ENCODE data around the gene NUAK2. TPM values are rescaled to one million over a fixed set of nuclear protein-coding genes. Genes with fewer than 3 reads are reported as not detected.
"Not testable (repeated sequence)": the region's sequence is repeated elsewhere in the genome, so short reads cannot be mapped to it uniquely, and the experiment has no call there.

Gene NUAK2
- total and polyA plus RNA-seq, 2 of the 8 experiments (the other 6 are each of a cell fraction or from before 2014, with no cell fraction given), result 9.4 to 12.9 TPM

DNA sequence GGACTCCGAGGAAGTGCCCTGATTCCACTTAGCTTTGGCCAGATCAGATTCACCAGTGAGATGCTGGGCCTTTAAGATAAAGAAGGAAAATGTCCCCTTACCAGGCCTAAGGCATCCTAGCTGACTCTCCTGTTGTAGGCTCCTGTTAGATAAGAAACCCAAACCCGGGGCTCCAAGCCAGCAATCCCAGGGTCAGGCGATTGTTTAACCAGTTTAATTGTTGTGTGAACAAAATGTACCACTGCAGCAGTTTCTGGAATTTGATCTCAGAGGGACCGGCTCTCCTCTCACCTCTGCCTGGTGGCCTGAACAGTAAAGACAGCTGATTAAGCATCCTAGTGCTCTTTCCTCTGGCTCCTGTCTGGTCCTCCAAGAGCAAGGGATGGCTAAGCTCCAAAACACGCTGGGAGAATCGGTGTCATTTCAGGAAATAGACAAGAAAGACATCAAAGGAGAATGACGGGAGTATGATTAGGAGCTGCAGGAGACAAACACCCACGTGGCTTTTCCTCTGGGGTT lies 44.5 kb upstream of the NUAK2 start (continued):
- no peak for TF ChIP-seq RAD21 (IDR thresholded peaks at IDR 0.05 in 1 of 2, conservative IDR thresholded peaks at IDR 0.05 in 1 of 2; ENCODE audit: low read depth in 2 of 2, low read length in 2 of 2)
- TF ChIP-seq BACH1 (IDR thresholded peaks at IDR 0.05; ENCODE audit: low read length), result no peak
- no peak for TF ChIP-seq CREB1 (IDR thresholded peaks at IDR 0.05)
- no peak for TF ChIP-seq SAP30 (IDR thresholded peaks at IDR 0.05; ENCODE audit: insufficient read depth, insufficient replicate concordance, low read length)
- TF ChIP-seq TEAD4 (IDR thresholded peaks at IDR 0.05; ENCODE audit: low read depth, low read length), result no peak
- no peak for TF ChIP-seq ZNF274 (IDR thresholded peaks at IDR 0.05; ENCODE audit: borderline replicate concordance, extremely low read depth, low read length)

DNA sequence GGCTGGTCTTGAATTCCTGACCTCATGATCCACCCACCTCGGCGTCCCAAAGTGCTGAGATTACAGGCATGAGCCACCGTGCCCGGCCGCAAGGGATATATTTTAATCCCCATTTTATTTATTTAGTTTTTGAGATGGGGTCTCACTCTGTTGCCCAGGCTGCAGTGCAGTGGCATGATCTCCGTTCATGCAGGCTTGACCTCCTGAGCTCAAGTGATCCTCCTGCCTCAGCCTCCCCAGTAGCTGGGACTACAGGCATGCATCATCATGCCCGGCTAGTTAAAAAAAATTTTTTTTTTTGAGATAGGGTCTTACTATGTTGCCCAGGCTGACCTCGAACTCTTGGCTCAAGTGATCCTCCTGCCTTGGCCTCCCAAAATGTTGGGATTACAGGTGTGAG lies 43.5 kb upstream of the NUAK2 start:
- not testable (repeated sequence) for H3K4me3 ChIP-seq (ENCODE audit: extremely low read depth in 1 of 4, insufficient read depth in 2 of 4, low read depth in 3 of 4, low read length in 4 of 4); H3K4me1 ChIP-seq (replicated peaks in 1 of 4; ENCODE audit: control insufficient read depth in 3 of 4, insufficient read depth in 4 of 4, low read length in 3 of 4); H3K9me3 ChIP-seq (ENCODE audit: insufficient read depth in 2 of 2, low read depth in 1 of 2, low read length in 1 of 2); H4K8ac ChIP-seq (ENCODE audit: extremely low read depth, insufficient read depth, low read length); H3K23me2 ChIP-seq (ENCODE audit: low read depth, low read length); H3K27me3 ChIP-seq (replicated peaks in 1 of 4; ENCODE audit: control insufficient read depth in 3 of 4, extremely low read depth in 1 of 4, insufficient read depth in 3 of 4, low read length in 3 of 4); H4K91ac ChIP-seq (replicated peaks; ENCODE audit: insufficient read length, low read length); H3K23ac ChIP-seq (ENCODE audit: insufficient read length); H3K4me2 ChIP-seq (ENCODE audit: insufficient read depth in 1 of 2, low read depth in 2 of 2, low read length in 2 of 2); H2AFZ ChIP-seq (ENCODE audit: low read length); H2BK5ac ChIP-seq (ENCODE audit: low read depth, low read length); H3K18ac ChIP-seq (ENCODE audit: extremely low read depth, low read length); H2BK120ac ChIP-seq (replicated peaks; ENCODE audit: low read depth, low read length); H3K36me3 ChIP-seq (ENCODE audit: control insufficient read depth in 2 of 4, insufficient read depth in 4 of 4, low read length in 3 of 4); H3K14ac ChIP-seq (ENCODE audit: insufficient read length); H3K79me1 ChIP-seq (ENCODE audit: low read depth, low read length); H2BK15ac ChIP-seq (ENCODE audit: low read length); H4K20me1 ChIP-seq (replicated peaks in 1 of 2; ENCODE audit: control insufficient read depth in 1 of 2, insufficient read depth in 2 of 2, low read length in 2 of 2); H3K56ac ChIP-seq (replicated peaks; ENCODE audit: insufficient read length, low read depth, low read length); H2AK5ac ChIP-seq (ENCODE audit: low read depth, low read length); H2BK12ac ChIP-seq (ENCODE audit: low read depth, low read length); H4K5ac ChIP-seq (ENCODE audit: insufficient read length, low read depth, low read length); DNase-seq (ENCODE audit: low read depth in 1 of 2, low spot score in 2 of 2); H3K9ac ChIP-seq (replicated peaks in 1 of 4; ENCODE audit: extremely low read depth in 1 of 4, low read depth in 3 of 4, low read length in 3 of 4); H3K79me2 ChIP-seq (ENCODE audit: control insufficient read depth in 1 of 2, insufficient read depth in 2 of 2, low read length in 2 of 2); H3K4ac ChIP-seq (replicated peaks; ENCODE audit: insufficient read length, low read depth, low read length); FAIRE-seq; H3K27ac ChIP-seq (ENCODE audit: low read depth, low read length); H2BK20ac ChIP-seq (ENCODE audit: low read length)
- POLR2A ChIA-PET (ENCODE audit: partially characterized antibody), result interaction anchor here (1.0 kb wide), 1 partner anchor 11 kb away, joined by 4 read pairs; no protein-coding TSS in a partner anchor
- 79% methylated on average over 8 of the region's 8 CpGs; no CpG with 5 or more reads in 1 of the 2 experiments for WGBS, 2 experiments (ENCODE audit: extremely low coverage in 1 of 2, insufficient coverage in 1 of 2, insufficient read length in 1 of 2, insufficient replicate concordance in 2 of 2, low coverage in 1 of 2, low lambda C conversion rate in 2 of 2, missing lambda C conversion rate in 1 of 2)
- CTCF ChIA-PET (ENCODE audit: partially characterized antibody), result interaction anchor here (0.7 to 14.6 kb wide), 8 partner anchors 9 to 94 kb away, joined by 3 to 207 read pairs (median 5); partner anchors contain the start of gene KLHDC8A
